ENCODE data around the gene ACSF3. TPM values are rescaled to one million over a fixed set of nuclear protein-coding genes. Genes with fewer than 3 reads are reported as not detected.

The ACSF3 gene
- total RNA-seq, 1 donor from 2014 or later, result 14.5 TPM

GRCh38 chr16:89172528-89173173 lies 79.0 kb downstream of the ACSF3 start:
- H3K27ac Mint-ChIP-seq, result no peak overlapping the region
- H3K27me3 Mint-ChIP-seq (ENCODE audit: insufficient read depth, low read depth), result peaks cover 8% of the 10 kb centered on the region
- DNase-seq (ENCODE audit: low spot score), result peak; percentile 30
- Histone ChIP-seq H3F3A (ENCODE audit: low read depth) (no peaks in the 10 kb centered on the region), H3K27me3 (peaks cover 49% of the 10 kb centered on the region), H3K36me3 (no peaks in the 10 kb centered on the region), H3K9ac (no peak overlapping the region), H3K4me3 (no peak overlapping the region), H3K4me2 (peak overlapping the region; percentile 45), H3K79me2 (ENCODE audit: low read depth) (no peaks in the 10 kb centered on the region), H3K27ac (no peak overlapping the region), H3K9me3 (ENCODE audit: low read depth) (no peaks in the 10 kb centered on the region), H4K20me1 (ENCODE audit: low read depth) (peaks cover 24% of the 10 kb centered on the region), H2AFZ (replicated peaks) (no peak overlapping the region), H3K4me1 (peaks cover 19% of the 10 kb centered on the region)
- peak overlapping the region; percentile 50 for H3K4me3 Mint-ChIP-seq
- peaks cover 12% of the 10 kb centered on the region for H3K4me1 Mint-ChIP-seq
- H3K9me3 Mint-ChIP-seq, result no peaks in the 10 kb centered on the region
- TF ChIP-seq, protein P1, sequence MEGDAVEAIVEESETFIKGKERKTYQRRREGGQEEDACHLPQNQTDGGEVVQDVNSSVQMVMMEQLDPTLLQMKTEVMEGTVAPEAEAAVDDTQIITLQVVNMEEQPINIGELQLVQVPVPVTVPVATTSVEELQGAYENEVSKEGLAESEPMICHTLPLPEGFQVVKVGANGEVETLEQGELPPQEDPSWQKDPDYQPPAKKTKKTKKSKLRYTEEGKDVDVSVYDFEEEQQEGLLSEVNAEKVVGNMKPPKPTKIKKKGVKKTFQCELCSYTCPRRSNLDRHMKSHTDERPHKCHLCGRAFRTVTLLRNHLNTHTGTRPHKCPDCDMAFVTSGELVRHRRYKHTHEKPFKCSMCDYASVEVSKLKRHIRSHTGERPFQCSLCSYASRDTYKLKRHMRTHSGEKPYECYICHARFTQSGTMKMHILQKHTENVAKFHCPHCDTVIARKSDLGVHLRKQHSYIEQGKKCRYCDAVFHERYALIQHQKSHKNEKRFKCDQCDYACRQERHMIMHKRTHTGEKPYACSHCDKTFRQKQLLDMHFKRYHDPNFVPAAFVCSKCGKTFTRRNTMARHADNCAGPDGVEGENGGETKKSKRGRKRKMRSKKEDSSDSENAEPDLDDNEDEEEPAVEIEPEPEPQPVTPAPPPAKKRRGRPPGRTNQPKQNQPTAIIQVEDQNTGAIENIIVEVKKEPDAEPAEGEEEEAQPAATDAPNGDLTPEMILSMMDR (IDR thresholded peaks at IDR 0.05), result no peak
- TF ChIP-seq EZH2phosphoT487 (IDR thresholded peaks at IDR 0.05) (no peak), EZH2 (IDR thresholded peaks at IDR 0.05) (no peak)
- no peaks in the 10 kb centered on the region for H3K36me3 Mint-ChIP-seq

DNA sequence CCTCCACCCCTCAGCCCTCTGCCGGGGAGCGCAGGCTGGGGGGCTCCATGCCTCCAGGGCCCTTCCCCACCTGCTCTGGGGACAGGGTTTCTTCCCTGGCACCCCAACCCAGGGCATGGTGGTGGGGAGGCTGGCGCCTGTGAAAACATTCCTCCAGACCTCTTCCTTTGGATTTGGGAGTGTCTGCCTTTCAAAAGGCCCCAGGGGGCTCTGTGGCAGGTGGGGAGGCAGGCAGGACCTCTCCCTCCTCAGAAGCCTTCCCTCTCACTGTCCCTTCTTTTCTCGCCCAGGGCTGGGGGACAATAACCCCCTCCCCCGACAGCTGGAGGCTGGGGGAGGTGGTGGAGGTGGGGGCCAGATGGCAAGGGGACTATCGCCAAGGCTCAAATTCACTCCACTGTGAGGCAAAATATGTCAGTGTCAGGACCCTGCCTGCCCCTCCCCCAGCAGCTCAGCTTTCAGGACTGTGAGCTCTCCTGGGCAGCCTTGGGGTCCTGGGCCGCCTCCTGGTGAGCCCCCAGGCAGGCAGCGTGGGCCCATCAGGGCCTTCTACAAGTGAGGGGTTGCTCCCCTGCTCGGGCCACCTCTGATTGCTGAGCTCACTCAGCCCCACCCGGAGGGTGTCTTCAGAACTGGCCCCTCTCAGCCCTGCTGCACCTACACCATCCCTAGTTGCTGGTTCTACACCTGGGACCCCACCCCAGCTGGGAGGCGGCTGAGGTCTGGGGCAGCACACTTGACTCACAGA lies 79.7 kb downstream of the ACSF3 start:
- Histone ChIP-seq H3K4me1 (peaks cover 19% of the 10 kb centered on the region), H3K4me2 (peak overlapping the region; percentile 45), H3K36me3 (no peaks in the 10 kb centered on the region), H3K9ac (no peak overlapping the region), H3K27ac (no peak overlapping the region), H3K27me3 (peaks cover 44% of the 10 kb centered on the region), H3K9me3 (ENCODE audit: low read depth) (no peaks in the 10 kb centered on the region), H3K4me3 (no peak overlapping the region), H3K79me2 (ENCODE audit: low read depth) (no peaks in the 10 kb centered on the region), H4K20me1 (ENCODE audit: low read depth) (peaks cover 24% of the 10 kb centered on the region), H2AFZ (replicated peaks) (no peak overlapping the region), H3F3A (ENCODE audit: low read depth) (no peaks in the 10 kb centered on the region)
- TF ChIP-seq EZH2 (IDR thresholded peaks at IDR 0.05), result no peak
- no peak for TF ChIP-seq EZH2phosphoT487 (IDR thresholded peaks at IDR 0.05)
- TF ChIP-seq, protein P1 (IDR thresholded peaks at IDR 0.05), result no peak
- H3K36me3 Mint-ChIP-seq, result no peaks in the 10 kb centered on the region
- DNase-seq (ENCODE audit: low spot score), result no peak
- H3K27ac Mint-ChIP-seq, result no peak overlapping the region
- peaks cover 8% of the 10 kb centered on the region for H3K27me3 Mint-ChIP-seq (ENCODE audit: insufficient read depth, low read depth)
- peaks cover 12% of the 10 kb centered on the region for H3K4me1 Mint-ChIP-seq
- H3K4me3 Mint-ChIP-seq, result peak overlapping the region; percentile 8
- no peaks in the 10 kb centered on the region for H3K9me3 Mint-ChIP-seq

DNA sequence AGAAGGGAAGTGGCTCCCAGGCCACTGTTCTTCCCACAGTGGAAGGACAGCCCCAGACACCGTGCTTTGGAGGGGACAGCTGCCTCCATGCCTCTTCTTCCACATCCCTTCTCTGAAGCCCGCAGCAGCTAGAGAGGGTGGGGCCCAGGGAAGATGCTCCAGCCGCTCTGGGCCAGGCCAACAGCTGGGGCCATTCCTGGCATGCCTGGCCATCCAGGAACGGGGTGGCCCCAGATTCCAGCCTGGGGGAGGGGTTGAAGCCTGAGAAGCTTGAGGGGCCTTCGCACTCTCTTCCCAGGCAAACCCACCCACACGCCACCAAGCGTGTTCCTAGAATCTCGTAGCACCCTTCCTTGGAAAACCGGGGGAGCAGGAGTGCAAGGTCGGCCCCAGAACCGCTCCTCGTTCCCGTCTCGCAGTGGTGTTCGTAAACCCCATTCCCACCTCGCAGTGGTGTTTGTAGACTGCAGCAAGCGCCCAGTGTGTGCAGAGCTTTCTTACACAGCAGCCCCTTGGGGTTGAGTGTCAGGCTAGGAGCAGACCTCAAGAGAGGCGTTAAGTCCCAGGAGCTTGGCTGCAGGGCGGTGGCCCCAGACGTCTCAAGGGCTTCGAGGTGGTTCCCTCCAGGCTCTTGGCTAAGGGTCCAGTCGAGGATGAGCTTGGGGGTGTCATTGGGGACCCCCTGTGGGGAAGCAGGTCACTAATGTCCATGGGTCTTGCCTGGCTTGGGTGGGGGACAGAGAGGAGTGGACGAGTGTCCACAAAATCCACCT lies 80.6 kb downstream of the ACSF3 start:
- Mint-ChIP-seq H3K4me1 (peaks cover 12% of the 10 kb centered on the region), H3K9me3 (no peaks in the 10 kb centered on the region), H3K27me3 (ENCODE audit: insufficient read depth, low read depth) (peaks cover 5% of the 10 kb centered on the region), H3K4me3 (no peak overlapping the region), H3K36me3 (no peaks in the 10 kb centered on the region), H3K27ac (no peak overlapping the region)
- H3K27ac ChIP-seq, result no peak overlapping the region
- H3K27me3 ChIP-seq, result peaks cover 36% of the 10 kb centered on the region
- no peak overlapping the region for H3K9ac ChIP-seq
- TF ChIP-seq, protein P1 (IDR thresholded peaks at IDR 0.05), result no peak
- TF ChIP-seq EZH2phosphoT487 (IDR thresholded peaks at IDR 0.05), result no peak
- TF ChIP-seq EZH2 (IDR thresholded peaks at IDR 0.05), result no peak
- no peaks in the 10 kb centered on the region for H3K9me3 ChIP-seq (ENCODE audit: low read depth)
- H3F3A ChIP-seq (ENCODE audit: low read depth), result no peaks in the 10 kb centered on the region
- no peak overlapping the region for H3K4me3 ChIP-seq
- no peak overlapping the region for H3K4me2 ChIP-seq
- DNase-seq (ENCODE audit: low spot score), result no peak
- H3K4me1 ChIP-seq, result peaks cover 19% of the 10 kb centered on the region
- peaks cover 24% of the 10 kb centered on the region for H4K20me1 ChIP-seq (ENCODE audit: low read depth)
- H2AFZ ChIP-seq (replicated peaks), result no peak overlapping the region
- no peaks in the 10 kb centered on the region for H3K79me2 ChIP-seq (ENCODE audit: low read depth)
- H3K36me3 ChIP-seq, result no peaks in the 10 kb centered on the region

All from neural progenitor cell (in vitro differentiated cells).